Endothelial cell (in vitro differentiated cells): Measurements from ENCODE around the gene PET100. TPM values are rescaled to one million over a fixed set of nuclear protein-coding genes. Genes with fewer than 3 reads are reported as not detected.
A peak's percentile ranks its signal among the peaks of the same experiment; 100 is the strongest.

Experiments
- DNase-seq: peaks from one replicate; pipeline ENCODE4 v3.0.0; 2021; ENCODE audit warnings: low spot score
- H3K27ac Mint-ChIP-seq: one replicate; pipeline ENCODE4 v1.8.0; 2021; ENCODE audit warnings: mixed read lengths, inconsistent platforms; ENCODE audit not compliant: unreplicated experiment
- H3K27me3 Mint-ChIP-seq: one replicate; pipeline ENCODE4 v1.8.0; 2021; ENCODE audit warnings: mild to moderate bottlenecking, moderate library complexity, mixed read lengths, inconsistent platforms; ENCODE audit not compliant: unreplicated experiment
- H3K36me3 Mint-ChIP-seq: one replicate; pipeline ENCODE4 v1.8.0; 2021; ENCODE audit warnings: mild to moderate bottlenecking, low read depth, mixed read lengths, inconsistent platforms; ENCODE audit not compliant: unreplicated experiment
- H3K4me1 Mint-ChIP-seq: one replicate; pipeline ENCODE4 v1.8.0; 2021; ENCODE audit warnings: mild to moderate bottlenecking, mixed read lengths, inconsistent platforms; ENCODE audit not compliant: unreplicated experiment
- H3K4me3 Mint-ChIP-seq: one replicate; pipeline ENCODE4 v1.8.0; 2021; ENCODE audit warnings: mild to moderate bottlenecking, mixed read lengths, inconsistent platforms; ENCODE audit not compliant: unreplicated experiment
- H3K9me3 Mint-ChIP-seq: one replicate; pipeline ENCODE4 v1.8.0; 2021; ENCODE audit warnings: mixed read lengths, inconsistent platforms; ENCODE audit not compliant: unreplicated experiment
- CTCF ChIP-seq: fragments of 200-600 bp; sonication (generic); IDR thresholded peaks from one replicate; pipeline ENCODE4 v1.5.0; 2021; ENCODE audit warnings: antibody characterized with exemption; ENCODE audit not compliant: unreplicated experiment
- total RNA-seq: library from RNA; stranded (reverse); fragmentation: NEBNext Ultra II Directional; extraction: Animal tissue kit (Norgen Biotek cat#: 25700); gene quantifications from one replicate; pipeline ENCODE4 v1.2.1, GENCODE V29; 2021; ENCODE audit not compliant: unreplicated experiment

The PET100 gene
- total RNA-seq, 1 donor from 2014 or later: 122 TPM

- peak overlapping the region; percentile 77 for H3K4me3 Mint-ChIP-seq
- no peak for DNase-seq
- TF ChIP-seq CTCF: no peak
- peaks cover 6% of the 10 kb centered on the region for H3K4me1 Mint-ChIP-seq
- peaks cover 16% of the 10 kb centered on the region for H3K27me3 Mint-ChIP-seq
- no peaks in the 10 kb centered on the region for H3K9me3 Mint-ChIP-seq
- H3K27ac Mint-ChIP-seq: no peak overlapping the region
- peaks cover 29% of the 10 kb centered on the region for H3K36me3 Mint-ChIP-seq
Measured at GRCh38 chr19:7622933-7623685, 6.5 kb upstream of the PET100 start.

- no peak for TF ChIP-seq CTCF
- Mint-ChIP-seq H3K27ac (no peak overlapping the region), H3K4me3 (no peak overlapping the region), H3K4me1 (peaks cover 15% of the 10 kb centered on the region), H3K27me3 (peaks cover 16% of the 10 kb centered on the region), H3K9me3 (no peaks in the 10 kb centered on the region), H3K36me3 (peaks cover 22% of the 10 kb centered on the region)
- no peak for DNase-seq
Measured at GRCh38 chr19:7623725-7624603, 5.6 kb upstream of the PET100 start.

GRCh38 chr19:7624810-7625209 lies 4.8 kb upstream of the PET100 start:
- no peak overlapping the region for H3K4me3 Mint-ChIP-seq
- TF ChIP-seq CTCF: no peak
- peaks cover 31% of the 10 kb centered on the region for H3K36me3 Mint-ChIP-seq
- peaks cover 20% of the 10 kb centered on the region for H3K27me3 Mint-ChIP-seq
- H3K27ac Mint-ChIP-seq: no peak overlapping the region
- H3K9me3 Mint-ChIP-seq: no peaks in the 10 kb centered on the region
- peaks cover 23% of the 10 kb centered on the region for H3K4me1 Mint-ChIP-seq
- DNase-seq: no peak

GRCh38 chr19:7625763-7626372 lies 3.7 kb upstream of the PET100 start:
- no peak for TF ChIP-seq CTCF
- Mint-ChIP-seq H3K4me1 (peaks cover 33% of the 10 kb centered on the region), H3K4me3 (no peak overlapping the region), H3K27ac (no peak overlapping the region), H3K36me3 (peaks cover 35% of the 10 kb centered on the region), H3K9me3 (no peaks in the 10 kb centered on the region), H3K27me3 (peaks cover 24% of the 10 kb centered on the region)
- no peak for DNase-seq
